Chondrocyte (in vitro differentiated cells): ENCODE data around the gene MAPK11. TPM values are rescaled to one million over a fixed set of nuclear protein-coding genes. Genes with fewer than 3 reads are reported as not detected.

Source experiments
- DNase-seq: peaks from one replicate; pipeline ENCODE4 v3.0.0; 2021; ENCODE audit warnings: mixed read lengths, low spot score
- H3K27ac Mint-ChIP-seq: one replicate; pipeline ENCODE4 v1.8.0; 2021; ENCODE audit warnings: mild to moderate bottlenecking, moderate library complexity, mixed read lengths; ENCODE audit not compliant: unreplicated experiment
- H3K27me3 Mint-ChIP-seq: 2 replicates; pipeline ENCODE4 v1.8.0; 2021; ENCODE audit warnings: low read depth, mixed read lengths
- H3K36me3 Mint-ChIP-seq: 2 replicates; pipeline ENCODE4 v1.8.0; 2021; ENCODE audit warnings: low read depth, mixed read lengths
- H3K4me1 Mint-ChIP-seq: 2 replicates; pipeline ENCODE4 v1.8.0; 2021; ENCODE audit warnings: low read depth, mild to moderate bottlenecking, mixed read lengths
- H3K4me3 Mint-ChIP-seq: one replicate; pipeline ENCODE4 v1.8.0; 2021; ENCODE audit warnings: mild to moderate bottlenecking, moderate library complexity, mixed read lengths; ENCODE audit not compliant: unreplicated experiment
- H3K9me3 Mint-ChIP-seq: 2 replicates; pipeline ENCODE4 v1.8.0; 2021; ENCODE audit warnings: low read depth, mixed read lengths
- total RNA-seq: library from RNA; stranded (reverse); gene quantifications from 3 replicates; pipeline ENCODE4 v1.2.1, GENCODE V29; 2021
- TF ChIP-seq, protein P1 (sequence below): fragments of 200-600 bp; sonication (generic); IDR thresholded peaks from 2 replicates; pipeline ENCODE4 v1.5.0; 2021; ENCODE audit warnings: antibody characterized with exemption, mild to moderate bottlenecking, moderate library complexity

MAPK11 gene
- total RNA-seq, 1 donor from 2014 or later: 19.9 TPM

DNA sequence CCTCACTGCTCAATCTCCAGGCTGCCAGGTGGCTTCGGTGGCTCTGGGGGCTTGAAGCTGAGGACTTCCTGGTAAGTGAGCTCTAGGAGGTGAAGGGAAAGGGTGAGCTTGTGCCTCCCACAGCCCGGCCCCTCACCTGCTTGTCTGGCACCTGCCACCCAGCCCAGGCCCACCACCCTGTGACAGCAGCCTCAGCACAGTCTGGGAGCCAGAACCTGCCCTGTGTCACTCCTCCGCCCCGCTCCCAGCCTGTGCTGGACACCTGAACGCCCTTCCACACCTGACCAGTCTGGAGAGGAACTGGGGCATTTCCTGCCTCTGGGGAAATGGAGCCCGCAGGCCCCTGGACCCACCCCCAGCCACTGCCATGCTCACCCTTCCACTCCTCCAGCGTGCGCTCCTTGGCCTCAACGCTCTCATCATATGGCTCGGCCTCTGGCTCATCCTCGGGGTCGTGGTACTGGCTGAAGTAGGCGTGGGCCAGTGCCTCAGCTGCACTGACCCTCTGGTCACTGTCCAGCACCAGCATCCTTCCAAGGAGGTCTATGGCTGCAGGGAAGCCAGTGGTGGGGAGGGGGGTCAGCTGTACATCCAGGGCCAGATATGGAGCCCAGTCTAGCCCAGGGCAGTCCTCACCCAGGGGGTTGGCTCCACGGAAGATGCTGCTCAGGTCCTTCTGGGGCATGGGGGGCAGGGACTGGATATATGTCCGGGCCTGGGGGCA is 5.1 kb downstream of the MAPK11 start:
- no peak for DNase-seq
- Mint-ChIP-seq H3K27me3 (no peaks in the 10 kb centered on the region), H3K4me1 (peaks cover 23% of the 10 kb centered on the region), H3K9me3 (no peaks in the 10 kb centered on the region), H3K36me3 (no peaks in the 10 kb centered on the region), H3K27ac (no peak overlapping the region), H3K4me3 (no peak overlapping the region)
- TF ChIP-seq, protein P1, sequence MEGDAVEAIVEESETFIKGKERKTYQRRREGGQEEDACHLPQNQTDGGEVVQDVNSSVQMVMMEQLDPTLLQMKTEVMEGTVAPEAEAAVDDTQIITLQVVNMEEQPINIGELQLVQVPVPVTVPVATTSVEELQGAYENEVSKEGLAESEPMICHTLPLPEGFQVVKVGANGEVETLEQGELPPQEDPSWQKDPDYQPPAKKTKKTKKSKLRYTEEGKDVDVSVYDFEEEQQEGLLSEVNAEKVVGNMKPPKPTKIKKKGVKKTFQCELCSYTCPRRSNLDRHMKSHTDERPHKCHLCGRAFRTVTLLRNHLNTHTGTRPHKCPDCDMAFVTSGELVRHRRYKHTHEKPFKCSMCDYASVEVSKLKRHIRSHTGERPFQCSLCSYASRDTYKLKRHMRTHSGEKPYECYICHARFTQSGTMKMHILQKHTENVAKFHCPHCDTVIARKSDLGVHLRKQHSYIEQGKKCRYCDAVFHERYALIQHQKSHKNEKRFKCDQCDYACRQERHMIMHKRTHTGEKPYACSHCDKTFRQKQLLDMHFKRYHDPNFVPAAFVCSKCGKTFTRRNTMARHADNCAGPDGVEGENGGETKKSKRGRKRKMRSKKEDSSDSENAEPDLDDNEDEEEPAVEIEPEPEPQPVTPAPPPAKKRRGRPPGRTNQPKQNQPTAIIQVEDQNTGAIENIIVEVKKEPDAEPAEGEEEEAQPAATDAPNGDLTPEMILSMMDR: no peak

DNA sequence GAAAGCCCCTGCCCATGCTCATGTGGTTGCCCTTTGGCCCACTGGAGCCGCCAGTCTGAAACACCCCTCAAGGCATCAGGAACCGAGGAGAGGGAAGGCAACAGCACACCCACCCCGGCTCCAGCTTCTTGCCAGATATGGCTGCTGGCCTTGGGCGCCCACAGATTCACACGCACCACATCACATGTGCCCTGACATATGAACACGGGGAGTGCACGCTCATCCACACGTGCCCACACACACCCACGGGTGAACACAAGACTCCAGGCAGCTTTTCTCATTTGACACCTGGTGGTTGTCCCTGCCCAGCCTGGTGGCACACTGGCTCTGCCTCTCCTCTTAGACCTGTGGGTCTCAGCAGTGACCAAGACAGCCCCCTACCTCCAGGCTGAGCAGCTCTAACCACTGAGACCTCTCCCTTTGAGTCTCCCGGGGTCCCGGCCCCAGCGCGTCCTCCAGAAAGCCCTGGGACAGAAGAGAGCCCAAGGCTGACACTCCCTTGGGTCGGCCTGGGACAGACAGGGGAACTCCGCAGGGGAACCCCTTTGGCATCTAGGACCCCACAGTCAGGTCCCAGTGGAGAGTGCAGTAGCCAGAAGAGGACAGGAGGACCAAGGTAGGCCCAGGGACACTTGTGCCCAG is 6.0 kb downstream of the MAPK11 start:
- no peaks in the 10 kb centered on the region for H3K9me3 Mint-ChIP-seq
- H3K27ac Mint-ChIP-seq: no peak overlapping the region
- peaks cover 21% of the 10 kb centered on the region for H3K4me1 Mint-ChIP-seq
- H3K36me3 Mint-ChIP-seq: no peaks in the 10 kb centered on the region
- H3K27me3 Mint-ChIP-seq: no peaks in the 10 kb centered on the region
- H3K4me3 Mint-ChIP-seq: no peak overlapping the region
- TF ChIP-seq, protein P1: no peak
- DNase-seq: no peak

DNA sequence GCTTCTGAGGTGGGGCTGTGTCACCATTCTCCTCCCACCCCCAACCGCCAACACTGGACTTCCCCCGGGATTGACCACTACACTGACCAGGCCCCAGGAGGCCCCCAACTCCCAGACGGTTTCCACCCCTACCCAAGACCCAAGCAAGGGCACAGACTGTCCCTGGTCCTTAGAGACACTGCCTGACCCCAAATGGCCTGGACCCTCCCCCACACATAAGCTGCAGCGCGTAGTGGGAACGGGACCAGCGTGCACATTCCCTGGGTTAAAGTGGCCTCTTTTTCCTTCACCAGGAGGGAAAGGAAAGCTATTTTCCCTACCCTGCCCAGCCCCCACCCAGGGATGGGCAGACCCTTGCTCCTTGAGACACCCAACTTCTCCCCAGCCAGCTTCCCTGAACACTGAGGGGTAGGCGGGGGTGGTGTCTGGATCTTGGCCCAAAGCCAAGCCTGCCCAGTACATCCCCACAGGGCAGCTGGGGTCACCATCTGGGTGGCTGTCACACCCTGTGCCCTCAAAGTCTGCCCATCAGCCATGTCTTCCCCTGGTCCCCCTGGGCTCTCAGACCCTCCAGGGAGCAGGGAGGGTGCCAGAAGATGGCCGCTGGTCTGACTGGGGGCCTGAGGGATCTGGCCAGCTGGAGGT is 7.1 kb downstream of the MAPK11 start:
- H3K27me3 Mint-ChIP-seq: no peaks in the 10 kb centered on the region

DNA sequence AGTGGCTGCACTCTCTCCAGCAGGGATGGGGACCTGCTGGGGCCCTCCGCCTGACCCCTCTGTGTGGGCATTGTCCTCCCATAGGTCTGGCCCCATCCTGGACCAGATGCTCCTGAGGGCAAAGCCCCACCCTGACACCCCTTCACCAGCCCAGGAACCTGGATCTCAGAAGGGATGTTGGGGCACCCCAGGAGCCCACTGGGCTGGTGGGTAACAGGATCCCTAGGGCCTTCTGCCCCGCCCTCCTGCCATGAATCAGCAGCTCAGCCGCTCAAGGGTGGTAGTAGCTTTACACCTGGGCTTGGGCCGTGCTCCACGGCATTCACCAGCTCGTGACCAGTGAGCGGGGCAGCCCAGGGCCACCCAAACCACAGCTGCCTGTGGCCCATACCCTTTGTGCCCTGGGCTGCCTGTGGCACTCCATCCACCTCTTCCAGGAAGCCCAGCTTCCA is 7.7 kb downstream of the MAPK11 start:
- no peak for DNase-seq
- no peaks in the 10 kb centered on the region for H3K9me3 Mint-ChIP-seq
- peak overlapping the region; percentile 65 for H3K4me3 Mint-ChIP-seq
- peak overlapping the region; percentile 65 for H3K27ac Mint-ChIP-seq
- peaks cover 14% of the 10 kb centered on the region for H3K4me1 Mint-ChIP-seq
- no peaks in the 10 kb centered on the region for H3K27me3 Mint-ChIP-seq
- TF ChIP-seq, protein P1: no peak
- H3K36me3 Mint-ChIP-seq: no peaks in the 10 kb centered on the region

More for the DNA sequence above, 7.1 kb downstream of the MAPK11 start:
- no peaks in the 10 kb centered on the region for H3K9me3 Mint-ChIP-seq
- H3K4me1 Mint-ChIP-seq: peaks cover 16% of the 10 kb centered on the region
- no peaks in the 10 kb centered on the region for H3K36me3 Mint-ChIP-seq
- H3K4me3 Mint-ChIP-seq: no peak overlapping the region
- TF ChIP-seq, protein P1: no peak
- no peak overlapping the region for H3K27ac Mint-ChIP-seq
- no peak for DNase-seq
